ENCODE measurements around the gene HOXC10.

Gene HOXC10

DNA sequence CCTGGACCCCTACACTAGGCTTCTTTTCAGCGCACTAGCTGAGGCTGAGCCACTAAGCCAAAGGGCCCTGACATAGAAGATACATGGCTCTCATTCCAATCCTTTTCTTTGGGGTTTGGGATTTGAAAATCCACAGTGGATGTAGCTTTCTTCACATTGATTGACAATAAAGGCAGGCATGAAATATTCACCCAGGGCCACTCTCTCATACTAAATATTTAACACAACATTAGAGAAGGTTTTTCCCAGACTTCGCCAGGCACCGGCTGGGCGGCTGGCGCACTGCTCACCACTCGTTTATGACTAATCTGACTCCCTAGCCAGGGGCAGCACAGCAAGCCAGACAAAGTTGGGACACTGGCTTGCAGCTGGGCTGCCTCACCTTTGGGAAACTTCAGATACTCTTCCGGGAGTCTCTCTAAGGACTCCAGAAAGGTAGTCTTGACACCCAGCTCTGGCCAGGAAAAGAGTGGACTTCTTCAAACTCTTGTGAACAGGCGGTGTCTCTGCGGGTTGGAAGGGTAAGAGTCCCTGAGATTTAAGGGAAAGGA, 12.7 kb upstream of the HOXC10 start:
- TF ChIP-seq EZH2 (IDR thresholded peaks at IDR 0.05) (no peak), POLR2AphosphoS5 (IDR thresholded peaks at IDR 0.05; ENCODE audit: borderline replicate concordance, low read depth, low read length) (no peak), FOXP2 (optimal IDR thresholded peaks at IDR 0.05; ENCODE audit: control extremely low read depth, extremely low read length, insufficient read depth) (no peak)
- peaks cover 8% of the 10 kb centered on the region for H3K36me3 ChIP-seq (ENCODE audit: insufficient read depth, low read length)
- H3K27ac ChIP-seq: peak overlapping the region; percentile 4; the same call in 1 of the 2 replicates
- DNase-seq (ENCODE audit: low read depth, low spot score): no peak
- H3K9ac ChIP-seq (ENCODE audit: insufficient read length): peak overlapping the region; percentile 96
- H3K9me3 ChIP-seq (ENCODE audit: low read depth, low read length): no peaks in the 10 kb centered on the region
- peak overlapping the region; percentile 93 for H3K4me3 ChIP-seq

DNA sequence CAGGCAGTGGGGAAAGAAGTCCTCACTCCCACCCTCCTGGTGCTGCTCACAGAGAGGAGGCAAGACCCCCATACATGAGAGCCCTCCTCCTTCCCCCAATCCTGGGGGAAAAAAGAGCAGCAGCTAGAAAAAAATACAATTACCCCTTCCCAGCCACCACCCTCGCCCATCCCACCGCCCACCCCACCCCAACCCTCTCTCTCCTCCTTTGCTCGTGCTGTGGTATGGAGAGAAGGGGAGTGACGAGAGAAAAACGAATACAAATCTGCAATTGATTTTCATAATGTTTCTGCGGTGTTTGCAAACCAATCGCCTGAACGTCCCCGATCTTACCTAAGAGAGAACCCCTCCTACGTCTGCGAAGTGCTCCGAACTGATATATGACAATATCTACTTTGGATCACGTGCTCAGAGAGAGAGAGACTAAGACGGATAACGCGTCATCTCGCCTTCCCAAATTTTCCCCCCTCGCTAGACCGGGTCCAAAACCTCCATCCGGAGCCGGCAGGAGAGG, 12.2 kb upstream of the HOXC10 start, which contains the start of gene HOXC11:
HOXC11 (plus strand) TSS at position 405 of the 514 bp plus-strand sequence. CDS start 116 bp downstream, outside the sequence.
- peaks cover 8% of the 10 kb centered on the region for H3K36me3 ChIP-seq (ENCODE audit: insufficient read depth, low read length)
- peak within 1 kb of the TSS; percentile 96 for H3K9ac ChIP-seq (ENCODE audit: insufficient read length)
- no peaks in the 10 kb centered on the region for H3K9me3 ChIP-seq (ENCODE audit: low read depth, low read length)
- DNase-seq (ENCODE audit: low read depth, low spot score): no peak
- no peak for TF ChIP-seq EZH2 (IDR thresholded peaks at IDR 0.05)
- TF ChIP-seq FOXP2 (optimal IDR thresholded peaks at IDR 0.05; ENCODE audit: control extremely low read depth, extremely low read length, insufficient read depth): no peak
- TF ChIP-seq POLR2AphosphoS5 (IDR thresholded peaks at IDR 0.05; ENCODE audit: borderline replicate concordance, low read depth, low read length): peak; percentile 65
- H3K27ac ChIP-seq: peak within 1 kb of the TSS; percentile 97
- H3K4me3 ChIP-seq: peak within 1 kb of the TSS; percentile 93

DNA sequence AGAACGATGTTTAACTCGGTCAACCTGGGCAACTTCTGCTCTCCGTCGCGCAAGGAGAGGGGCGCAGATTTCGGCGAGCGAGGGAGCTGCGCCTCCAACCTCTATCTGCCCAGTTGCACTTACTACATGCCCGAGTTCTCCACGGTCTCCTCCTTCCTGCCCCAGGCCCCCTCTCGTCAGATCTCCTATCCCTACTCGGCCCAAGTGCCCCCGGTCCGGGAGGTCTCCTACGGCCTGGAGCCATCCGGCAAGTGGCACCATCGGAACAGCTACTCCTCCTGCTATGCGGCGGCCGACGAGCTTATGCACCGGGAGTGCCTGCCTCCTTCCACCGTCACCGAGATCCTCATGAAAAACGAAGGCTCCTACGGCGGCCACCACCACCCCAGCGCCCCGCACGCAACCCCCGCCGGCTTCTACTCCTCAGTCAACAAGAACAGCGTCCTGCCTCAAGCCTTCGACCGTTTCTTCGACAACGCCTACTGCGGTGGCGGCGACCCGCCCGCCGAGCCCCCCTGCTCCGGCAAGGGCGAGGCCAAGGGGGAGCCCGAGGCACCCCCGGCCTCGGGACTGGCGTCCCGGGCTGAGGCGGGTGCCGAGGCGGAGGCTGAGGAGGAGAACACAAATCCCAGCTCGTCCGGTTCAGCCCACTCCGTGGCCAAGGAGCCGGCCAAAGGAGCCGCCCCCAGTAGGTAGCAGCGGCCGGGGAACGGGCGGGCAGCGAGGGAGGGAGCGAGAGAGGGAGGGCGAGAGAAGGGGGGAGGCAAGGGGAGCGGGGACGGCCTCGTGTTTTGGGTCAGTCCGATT, 11.5 kb upstream of the HOXC10 start:
- DNase-seq (ENCODE audit: low read depth, low spot score): no peak
- Histone ChIP-seq H3K36me3 (ENCODE audit: insufficient read depth, low read length) (peaks cover 8% of the 10 kb centered on the region), H3K4me3 (peak overlapping the region; percentile 93), H3K9ac (ENCODE audit: insufficient read length) (peak overlapping the region; percentile 96), H3K27ac (peak overlapping the region; percentile 97), H3K9me3 (ENCODE audit: low read depth, low read length) (no peaks in the 10 kb centered on the region)
- TF ChIP-seq POLR2AphosphoS5 (IDR thresholded peaks at IDR 0.05; ENCODE audit: borderline replicate concordance, low read depth, low read length): no peak; the same call in 1 of the 2 replicates
- TF ChIP-seq FOXP2 (optimal IDR thresholded peaks at IDR 0.05; ENCODE audit: control extremely low read depth, extremely low read length, insufficient read depth): no peak
- no peak for TF ChIP-seq EZH2 (IDR thresholded peaks at IDR 0.05)

DNA sequence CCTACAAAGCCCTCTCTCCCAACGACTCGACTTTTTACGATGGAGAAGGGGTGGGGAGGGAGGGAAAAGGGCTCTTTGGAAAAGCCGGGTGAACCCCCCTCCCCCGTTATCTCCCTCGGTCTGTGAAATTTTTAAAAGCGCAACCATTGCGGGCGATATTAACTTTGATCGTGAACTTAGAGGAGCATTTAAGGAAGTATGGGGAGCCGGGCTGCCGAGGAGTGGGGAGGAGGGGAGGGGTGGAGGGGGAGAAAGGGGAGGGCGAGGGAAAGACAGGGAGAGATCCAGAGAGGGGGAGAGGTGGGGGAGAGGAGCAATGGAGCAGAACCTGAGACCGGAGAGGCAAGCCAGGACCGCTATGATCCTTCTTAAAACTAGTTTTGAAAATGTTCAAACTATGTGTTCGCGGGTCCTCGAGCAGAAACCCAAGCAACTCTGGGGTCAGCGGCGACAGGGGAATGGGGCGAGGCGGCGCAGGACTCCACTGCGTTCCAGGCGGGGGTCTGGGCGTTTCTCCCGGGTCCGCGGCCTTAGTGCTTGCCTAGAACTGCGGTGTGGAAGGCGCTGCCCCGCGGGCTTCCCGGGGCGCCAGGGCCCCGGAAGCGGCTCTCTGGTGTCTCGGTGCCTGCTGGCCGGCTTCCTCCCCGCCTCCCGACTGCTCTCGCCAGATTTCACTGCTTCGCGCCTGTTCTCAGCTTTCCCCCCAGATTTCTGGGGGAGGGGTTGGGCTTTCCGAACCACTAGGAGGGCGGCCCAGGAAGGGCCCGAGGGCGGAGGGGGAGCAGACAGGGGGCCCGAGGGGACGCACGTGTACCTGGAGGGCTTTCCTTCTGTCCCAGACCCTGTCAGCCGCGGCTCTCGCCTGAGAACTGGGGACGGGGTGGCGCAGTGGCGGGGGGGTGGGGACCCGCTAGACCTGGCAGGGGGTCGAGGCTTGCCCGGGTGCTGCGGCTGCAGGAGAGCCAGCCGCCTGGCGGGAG, 10.6 kb upstream of the HOXC10 start, which contains the start of gene HOTAIR:
HOTAIR (minus strand) TSS at position 871 of the 980 bp plus-strand sequence.
- no peak for DNase-seq (ENCODE audit: low read depth, low spot score)
- Histone ChIP-seq H3K36me3 (ENCODE audit: insufficient read depth, low read length) (peaks cover 8% of the 10 kb centered on the region), H3K27ac (peak within 1 kb of the TSS; percentile 97), H3K9ac (ENCODE audit: insufficient read length) (peak within 1 kb of the TSS; percentile 96), H3K9me3 (ENCODE audit: low read depth, low read length) (no peaks in the 10 kb centered on the region), H3K4me3 (peak within 1 kb of the TSS; percentile 93)
- no peak for TF ChIP-seq EZH2 (IDR thresholded peaks at IDR 0.05)
- peak; percentile 58 for TF ChIP-seq FOXP2 (optimal IDR thresholded peaks at IDR 0.05; ENCODE audit: control extremely low read depth, extremely low read length, insufficient read depth)
- peak; percentile 72 for TF ChIP-seq POLR2AphosphoS5 (IDR thresholded peaks at IDR 0.05; ENCODE audit: borderline replicate concordance, low read depth, low read length)

DNA sequence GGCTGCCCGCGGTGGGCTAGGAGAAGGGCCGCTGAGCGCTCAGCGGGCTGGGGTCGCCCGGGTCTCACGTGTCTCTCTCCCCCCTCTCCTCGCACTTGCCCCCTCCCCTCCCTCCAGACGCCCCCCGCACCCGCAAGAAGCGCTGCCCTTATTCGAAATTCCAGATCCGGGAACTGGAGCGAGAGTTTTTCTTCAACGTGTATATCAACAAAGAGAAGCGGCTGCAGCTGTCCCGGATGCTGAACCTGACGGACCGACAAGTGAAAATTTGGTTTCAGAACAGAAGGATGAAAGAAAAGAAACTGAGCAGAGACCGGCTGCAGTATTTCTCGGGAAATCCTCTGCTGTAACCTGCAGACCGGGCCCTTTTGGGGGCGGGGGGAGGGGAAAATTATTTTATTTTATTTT, 9.9 kb upstream of the HOXC10 start:
- TF ChIP-seq FOXP2 (optimal IDR thresholded peaks at IDR 0.05; ENCODE audit: control extremely low read depth, extremely low read length, insufficient read depth) (no peak), POLR2AphosphoS5 (IDR thresholded peaks at IDR 0.05; ENCODE audit: borderline replicate concordance, low read depth, low read length) (no peak), EZH2 (IDR thresholded peaks at IDR 0.05) (no peak)
- H3K9me3 ChIP-seq (ENCODE audit: low read depth, low read length): no peaks in the 10 kb centered on the region
- peak overlapping the region; percentile 97 for H3K27ac ChIP-seq
- H3K9ac ChIP-seq (ENCODE audit: insufficient read length): peak overlapping the region; percentile 96
- DNase-seq (ENCODE audit: low read depth, low spot score): no peak
- peaks cover 8% of the 10 kb centered on the region for H3K36me3 ChIP-seq (ENCODE audit: insufficient read depth, low read length)
- H3K4me3 ChIP-seq: peak overlapping the region; percentile 93

DNA sequence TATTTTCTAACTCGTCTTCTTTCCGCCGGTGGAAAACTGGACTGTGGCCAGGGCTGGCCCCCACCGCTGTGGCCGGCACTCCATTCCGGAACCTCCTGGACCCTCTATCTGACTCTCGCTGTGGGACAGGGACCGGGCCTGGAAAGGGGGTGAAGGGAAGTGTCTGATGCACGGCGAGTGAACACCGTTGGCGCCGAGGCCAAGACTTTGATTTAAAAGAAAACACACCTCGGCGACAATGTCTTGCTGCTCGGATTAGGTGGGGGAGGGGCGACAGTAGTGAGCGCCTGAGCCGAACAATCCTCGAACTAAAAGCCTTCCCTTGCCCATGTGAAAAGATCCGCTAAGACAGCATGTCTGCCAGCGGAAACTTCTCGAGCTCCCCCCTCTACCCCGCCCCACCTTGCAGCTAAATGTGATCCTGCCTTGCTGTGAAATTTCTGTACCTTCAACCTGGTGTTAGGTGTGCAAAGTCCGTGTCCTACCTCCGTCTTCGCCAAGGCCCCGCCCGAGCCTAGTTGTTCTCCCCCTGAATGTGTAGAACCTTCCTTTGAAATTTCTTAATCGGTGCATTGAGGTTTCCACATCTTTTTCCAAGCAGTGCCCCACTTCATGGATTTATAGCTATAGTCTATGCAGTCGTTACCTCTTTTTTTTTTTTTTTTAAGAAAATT, 9.3 kb upstream of the HOXC10 start:
- Histone ChIP-seq H3K9ac (ENCODE audit: insufficient read length) (peak overlapping the region; percentile 96), H3K4me3 (peak overlapping the region; percentile 93), H3K27ac (peak overlapping the region; percentile 97), H3K36me3 (ENCODE audit: insufficient read depth, low read length) (peaks cover 8% of the 10 kb centered on the region), H3K9me3 (ENCODE audit: low read depth, low read length) (no peaks in the 10 kb centered on the region)
- DNase-seq (ENCODE audit: low read depth, low spot score): no peak
- TF ChIP-seq EZH2 (IDR thresholded peaks at IDR 0.05): no peak
- TF ChIP-seq POLR2AphosphoS5 (IDR thresholded peaks at IDR 0.05; ENCODE audit: borderline replicate concordance, low read depth, low read length): no peak
- TF ChIP-seq FOXP2 (optimal IDR thresholded peaks at IDR 0.05; ENCODE audit: control extremely low read depth, extremely low read length, insufficient read depth): no peak

GRCh38 chr12:53976172-53976822, 8.6 kb upstream of the HOXC10 start:
- peak overlapping the region; percentile 51 for H3K9ac ChIP-seq (ENCODE audit: insufficient read length)
- DNase-seq (ENCODE audit: low read depth, low spot score): no peak
- H3K4me3 ChIP-seq: peak overlapping the region; percentile 93

More at GRCh38 chr12:53976172-53976822, 8.6 kb upstream of the HOXC10 start:
- peak overlapping the region; percentile 97 for H3K27ac ChIP-seq
- H3K9me3 ChIP-seq (ENCODE audit: low read depth, low read length): no peaks in the 10 kb centered on the region
- peaks cover 8% of the 10 kb centered on the region for H3K36me3 ChIP-seq (ENCODE audit: insufficient read depth, low read length)
- TF ChIP-seq POLR2AphosphoS5 (IDR thresholded peaks at IDR 0.05; ENCODE audit: borderline replicate concordance, low read depth, low read length) (0 out of 2 replicates have a peak, but pooled peaks have one; percentile 27), FOXP2 (optimal IDR thresholded peaks at IDR 0.05; ENCODE audit: control extremely low read depth, extremely low read length, insufficient read depth) (no peak)

Measured in SK-N-MC (cell line).